GM19099 (cell line): ENCODE measurements around the gene PLB1.

ENCODE experiments used
- POLR2A ChIP-seq: IDR thresholded peaks from 3 replicates; pipeline ENCODE4 v1.6.1; 2011; ENCODE audit warnings: low read depth; ENCODE audit not compliant: insufficient read length; ENCODE audit errors: extremely low read depth

PLB1 gene

DNA sequence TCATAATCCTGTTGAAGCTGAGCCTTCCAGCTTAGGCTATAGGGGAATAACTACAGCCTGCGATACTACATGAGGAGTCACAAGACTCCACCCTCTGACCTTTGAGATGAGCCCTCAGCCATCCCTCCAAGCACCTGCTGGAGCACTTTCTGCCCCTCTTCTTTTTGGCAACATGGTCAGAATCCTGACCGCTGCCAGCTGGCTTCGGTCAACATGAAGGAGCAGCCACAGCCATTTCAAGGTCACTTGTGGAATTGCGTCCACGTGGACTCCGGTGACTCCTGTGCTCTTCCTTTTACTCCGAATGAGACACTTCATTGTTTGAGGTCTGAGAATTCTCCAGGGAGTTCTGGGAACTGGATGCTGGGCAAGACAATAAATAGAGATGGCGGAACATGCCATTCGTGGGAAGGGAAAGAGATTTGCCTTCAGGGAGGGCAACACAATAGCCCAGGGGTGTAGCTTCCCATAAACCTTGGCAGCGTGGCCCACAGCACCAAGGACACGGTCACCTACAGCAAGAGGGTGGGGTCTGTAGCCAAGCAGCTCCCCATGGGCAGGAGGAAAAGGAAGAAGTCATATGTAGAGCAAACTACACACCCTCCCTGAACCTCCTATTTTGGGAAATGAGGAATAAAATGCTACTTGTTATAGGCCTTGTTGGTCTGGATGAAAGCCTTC lies 182.5 kb downstream of the PLB1 start:
- no peak for TF ChIP-seq POLR2A

DNA sequence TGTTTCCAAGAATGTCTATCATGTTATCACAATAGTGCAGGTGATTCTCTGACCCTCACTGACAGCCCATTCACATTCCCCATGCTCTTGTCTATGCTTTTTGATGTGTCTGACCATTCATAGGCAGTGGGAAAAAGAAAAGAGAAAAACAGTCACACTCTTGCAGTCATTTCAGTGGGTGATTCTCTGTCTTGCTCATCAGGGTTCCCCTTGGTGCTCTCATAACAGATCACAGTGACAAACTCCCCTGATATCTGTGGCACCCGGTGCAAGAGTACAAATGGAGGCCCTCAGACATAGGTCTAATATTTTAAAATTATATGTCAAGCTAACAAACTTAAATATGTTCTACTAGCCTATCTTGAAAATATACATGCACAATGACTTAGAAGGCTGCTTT lies 183.1 kb downstream of the PLB1 start:
- TF ChIP-seq POLR2A, result no peak

- no peak for TF ChIP-seq POLR2A
Measured at GRCh38 chr2:28680657-28681056, 184.8 kb downstream of the PLB1 start.

DNA sequence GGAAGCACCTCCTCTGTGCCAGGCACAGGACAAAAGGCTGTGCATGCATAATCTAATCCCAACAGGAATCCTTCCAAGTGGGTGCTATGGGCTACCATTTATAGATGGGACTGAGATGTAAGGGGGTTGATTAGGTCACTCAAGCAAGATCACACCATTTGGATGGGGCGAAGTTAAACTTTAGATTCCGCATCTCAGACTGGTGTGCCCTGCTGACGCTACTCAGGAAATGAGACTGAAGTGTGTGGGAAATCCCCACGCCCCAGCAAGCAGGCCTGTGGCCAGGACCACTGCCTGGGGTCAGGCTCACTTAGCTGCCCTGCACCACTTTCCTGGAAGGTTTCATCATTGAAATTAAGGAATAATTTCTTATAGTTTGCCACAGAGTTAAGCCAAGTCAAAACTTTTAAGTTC lies 185.3 kb downstream of the PLB1 start:
- no peak for TF ChIP-seq POLR2A

- TF ChIP-seq POLR2A, result no peak
Measured at GRCh38 chr2:28681606-28682005, 185.7 kb downstream of the PLB1 start.

DNA sequence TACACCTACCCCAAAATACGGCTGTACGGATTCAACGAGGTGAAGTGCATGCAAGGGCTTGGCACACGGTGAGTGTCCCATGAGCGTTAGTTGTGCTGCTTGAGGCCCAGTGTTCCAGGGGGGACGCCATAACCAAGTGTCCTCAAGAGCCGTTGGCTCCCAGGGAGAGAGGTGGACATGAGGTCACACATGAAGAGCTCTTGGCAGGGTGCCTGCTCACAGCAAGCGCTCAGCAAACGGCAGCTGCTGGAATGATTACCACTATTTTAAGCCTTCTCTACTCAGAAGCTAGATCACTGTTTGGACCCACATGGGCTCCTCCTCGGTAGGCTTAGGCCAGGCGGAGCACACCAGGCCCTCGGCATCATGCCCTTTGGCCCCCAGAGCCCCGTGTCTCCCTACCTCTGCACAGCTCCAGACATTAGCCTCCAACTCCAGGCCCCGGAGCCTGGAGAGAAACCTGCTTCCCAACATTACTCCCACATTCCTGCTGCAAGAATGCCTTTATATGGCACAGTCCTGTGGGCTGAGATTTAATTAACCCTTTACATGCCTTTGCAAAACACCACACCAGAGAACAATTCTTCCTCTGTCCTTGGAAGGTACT lies 187.3 kb downstream of the PLB1 start:
- TF ChIP-seq POLR2A, result no peak

- no peak for TF ChIP-seq POLR2A
Measured at GRCh38 chr2:28684142-28684858, 188.4 kb downstream of the PLB1 start.

- no peak for TF ChIP-seq POLR2A
Measured at GRCh38 chr2:28687171-28687570, 191.3 kb downstream of the PLB1 start.

- no peak for TF ChIP-seq POLR2A
Measured at GRCh38 chr2:28687640-28688385, 192.0 kb downstream of the PLB1 start.

DNA sequence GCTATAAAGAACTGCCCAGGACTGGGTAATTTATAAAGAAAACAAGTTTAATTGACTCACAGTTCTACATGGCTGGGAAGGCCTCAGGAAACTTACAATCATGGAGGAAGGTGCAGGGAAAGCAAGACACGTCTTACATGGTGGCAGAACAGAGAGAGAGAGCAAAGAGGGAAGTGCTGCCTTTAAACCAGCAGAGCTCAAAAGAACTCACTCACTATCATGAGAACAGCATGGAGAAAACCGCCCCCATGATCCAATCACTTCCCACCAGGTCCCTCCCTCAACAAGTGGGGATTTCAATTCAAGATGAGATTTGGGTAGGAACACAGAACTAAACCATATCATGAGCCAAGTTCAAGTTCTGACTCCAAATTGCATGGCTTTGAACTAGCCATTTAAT lies 193.0 kb downstream of the PLB1 start:
- no peak for TF ChIP-seq POLR2A

DNA sequence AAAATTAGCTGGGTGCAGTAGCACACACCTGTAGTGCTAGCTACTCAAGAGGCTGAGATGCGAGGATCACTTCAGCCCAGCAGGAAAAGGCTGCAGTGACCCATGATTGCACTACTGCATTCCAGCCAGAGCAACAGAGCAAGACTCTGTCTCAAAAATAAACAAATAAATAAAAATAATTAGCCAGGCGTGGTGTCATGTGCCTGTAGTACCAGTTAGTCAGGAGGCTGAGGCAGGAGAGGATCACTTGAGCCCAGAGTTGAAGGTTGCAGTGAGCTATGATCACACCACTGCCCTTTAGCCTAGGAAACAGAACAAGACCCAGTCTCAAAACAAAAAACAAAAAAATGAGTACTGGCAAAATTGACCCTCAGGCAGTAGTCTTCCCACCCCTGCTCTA lies 193.9 kb downstream of the PLB1 start:
- no peak for TF ChIP-seq POLR2A

DNA sequence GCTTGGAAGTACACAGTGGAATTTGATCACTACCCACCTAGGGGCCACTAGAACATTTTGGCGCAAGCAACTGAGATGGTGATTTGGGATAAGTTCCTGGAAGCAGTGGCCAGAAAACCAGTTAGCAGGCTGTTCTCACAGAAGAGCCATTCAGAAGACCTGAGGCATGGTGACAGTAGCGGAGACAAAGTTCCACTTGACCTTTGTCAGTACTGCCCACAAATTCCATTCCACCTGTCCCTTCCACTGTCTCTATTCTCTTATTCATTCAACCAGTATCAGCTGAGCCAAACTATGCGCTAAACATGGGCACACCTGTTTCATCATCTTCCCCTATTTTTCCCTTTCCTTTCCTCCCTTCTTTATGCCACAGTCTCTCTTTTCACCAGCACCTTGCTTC lies 196.6 kb downstream of the PLB1 start:
- no peak for TF ChIP-seq POLR2A

DNA sequence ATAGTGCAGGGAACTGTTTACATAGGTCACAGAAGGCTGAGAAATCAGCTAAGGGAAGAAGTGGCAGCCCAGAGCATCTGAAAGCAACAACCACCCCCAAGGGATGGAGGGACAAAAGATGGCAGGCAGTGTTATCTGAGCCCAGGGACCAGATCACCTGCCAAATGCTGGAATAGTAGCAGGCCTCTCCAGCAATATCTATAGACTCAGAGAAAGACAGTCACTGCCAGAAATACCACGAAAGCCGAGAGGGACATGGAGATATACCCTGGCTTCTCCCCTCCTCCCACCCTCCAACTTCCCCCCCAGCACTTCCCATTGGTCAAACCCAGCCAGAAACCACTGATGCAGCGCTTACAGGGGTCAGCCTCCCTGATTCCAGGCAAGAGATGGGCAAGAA lies 197.4 kb downstream of the PLB1 start:
- TF ChIP-seq POLR2A, result no peak
